Right cardiac atrium (tissue), 5 donors: ENCODE data around the gene CSNK2A1. TPM values are rescaled to one million over a fixed set of nuclear protein-coding genes. Genes with fewer than 3 reads are reported as not detected.

Experiments used
- ATAC-seq, 2 donors: fragments of 200-7000 bp; cut with Tn5 transposase; one replicate each; pipeline versions ENCODE4 v1.8.0 to v1.9.1; 2020; ENCODE audit warnings: moderate library complexity in 2 of 2, mild to moderate bottlenecking in 1 of 2
- DNase-seq, 3 donors: peaks; one replicate each; pipeline ENCODE4 v3.0.0-alpha.2; 2020
- H3K27ac ChIP-seq: one replicate; pipeline ENCODE4 v1.5.1; 2013; ENCODE audit warnings: mild to moderate bottlenecking, low read length, control low read depth, moderate library complexity
- H3K27me3 ChIP-seq: one replicate; pipeline ENCODE4 v1.6.1; 2013; ENCODE audit not compliant: control insufficient read depth, insufficient read depth
- H3K4me1 ChIP-seq: one replicate; pipeline ENCODE4 v1.6.1; 2013; ENCODE audit warnings: low read length; ENCODE audit not compliant: control insufficient read depth, insufficient read depth
- H3K4me3 ChIP-seq: one replicate; pipeline ENCODE4 v1.5.1; 2013; ENCODE audit warnings: low read length, control low read depth
- H3K9me3 ChIP-seq: one replicate; pipeline ENCODE4 v1.6.1; 2013; ENCODE audit warnings: low read length; ENCODE audit not compliant: control insufficient read depth
- WGBS: extraction: QIAGEN DNeasy Blood & Tissue Kit; methylation state at CpG from one replicate; pipeline ENCODE4 v1.1.7; 2013; 5-methylcytosine and 5-hydroxymethylcytosine counted together
- intact Hi-C, 4 donors: fragments of 100-400 bp; cut with DNase I; formaldehyde crosslinking; loops; one replicate each; pipeline versions ENCODE4 v1.11.0 to v1.14.0; 2022 to 2023
- polyA plus RNA-seq: library from polyadenylated mRNA; stranded (reverse); fragments of 200-250 nt; gene quantifications from one replicate; pipeline ENCODE4 v1.2.3, GENCODE V29; 2013
- total RNA-seq, 4 donors: library from RNA; stranded (reverse); fragmentation: NEBNext Ultra II Directional; extraction: Animal tissue kit (Norgen Biotek cat#: 25700); gene quantifications; one replicate each; pipeline ENCODE4 v1.2.1, GENCODE V29; 2021
- donor health status: healthy with polysubstance abuse.
- donor health status: DM: no; HTN: yes; CAD: no.
- donor health status: DM: no; HTN: no; CAD: no.
- donor health status: DM: no; HTN: yes; CAD: no; lungs with severe emphysema.
- donor health status: DM: yes; HTN: yes; CAD: no.

Gene CSNK2A1
- total and polyA plus RNA-seq, 5 donors, result 36.8 to 118 (median 108) TPM

GRCh38 chr20:563187-563586 is 19.6 kb upstream of the CSNK2A1 start:
- H3K4me3 ChIP-seq, result no peak overlapping the region
- peaks cover 5% of the 10 kb centered on the region for H3K4me1 ChIP-seq
- 79% methylated on average over 5 of the region's 5 CpGs for WGBS
- intact Hi-C loops, result loop anchor here in 3 of 4 donors (2.0 to 10.0 kb wide), 5 partner anchors 82 to 174 kb away; no protein-coding TSS in a partner anchor
- ATAC-seq (no peak), DNase-seq (no peak)
- H3K9me3 ChIP-seq, result no peaks in the 10 kb centered on the region
- no peak overlapping the region for H3K27ac ChIP-seq
- no peaks in the 10 kb centered on the region for H3K27me3 ChIP-seq

GRCh38 chr20:562232-562897 is 18.8 kb upstream of the CSNK2A1 start:
- Histone ChIP-seq H3K4me1 (no peaks in the 10 kb centered on the region), H3K9me3 (no peaks in the 10 kb centered on the region), H3K4me3 (no peak overlapping the region), H3K27me3 (no peaks in the 10 kb centered on the region), H3K27ac (no peak overlapping the region)
- intact Hi-C loops, result loop anchor here in 3 of 4 donors (2.0 to 10.0 kb wide), 5 partner anchors 82 to 175 kb away; no protein-coding TSS in a partner anchor
- WGBS, result 77% methylated on average over 5 of the region's 5 CpGs
- no peak for ATAC-seq
- DNase-seq, result no peak

GRCh38 chr20:561437-562231 is 18.0 kb upstream of the CSNK2A1 start:
- peak; percentile 77 to 85 for ATAC-seq
- no peak overlapping the region for H3K27ac ChIP-seq
- no peaks in the 10 kb centered on the region for H3K27me3 ChIP-seq

GRCh38 chr20:560680-561079 is 17.1 kb upstream of the CSNK2A1 start:
- no peaks in the 10 kb centered on the region for H3K4me1 ChIP-seq
- no peaks in the 10 kb centered on the region for H3K27me3 ChIP-seq
- intact Hi-C loops, result loop anchor here (2.0 to 10.0 kb wide), 7 partner anchors 84 to 178 kb away; no protein-coding TSS in a partner anchor
- DNase-seq (no peak), ATAC-seq (no peak)
- H3K27ac ChIP-seq, result no peak overlapping the region
- H3K9me3 ChIP-seq, result no peaks in the 10 kb centered on the region
- WGBS, result 47% methylated on average over 2 of the region's 2 CpGs
- no peak overlapping the region for H3K4me3 ChIP-seq

More at GRCh38 chr20:561437-562231, 18.0 kb upstream of the CSNK2A1 start:
- intact Hi-C loops, result loop anchor here (2.0 to 10.0 kb wide), 7 partner anchors 83 to 177 kb away; no protein-coding TSS in a partner anchor
- peak; percentile 42 to 72 (median 68) for DNase-seq
- 31% methylated on average over 12 of the region's 12 CpGs for WGBS
- H3K4me3 ChIP-seq, result no peak overlapping the region
- no peaks in the 10 kb centered on the region for H3K4me1 ChIP-seq
- no peaks in the 10 kb centered on the region for H3K9me3 ChIP-seq

- Histone ChIP-seq H3K27me3 (no peaks in the 10 kb centered on the region), H3K4me3 (no peak overlapping the region), H3K9me3 (no peaks in the 10 kb centered on the region), H3K4me1 (no peaks in the 10 kb centered on the region), H3K27ac (no peak overlapping the region)
- 67% methylated on average over 3 of the region's 3 CpGs for WGBS
- DNase-seq, result no peak
- intact Hi-C loops, result no loop called here
- no peak for ATAC-seq
Measured at GRCh38 chr20:558117-558516, 14.5 kb upstream of the CSNK2A1 start.

- no peak for DNase-seq
- intact Hi-C loops, result no loop called here
- no peaks in the 10 kb centered on the region for H3K4me1 ChIP-seq
- H3K4me3 ChIP-seq, result no peak overlapping the region
- no peak overlapping the region for H3K27ac ChIP-seq
- peaks cover 2% of the 10 kb centered on the region for H3K27me3 ChIP-seq
- no peak for ATAC-seq
- no peaks in the 10 kb centered on the region for H3K9me3 ChIP-seq
- WGBS, result 98% methylated on average over 2 of the region's 2 CpGs
Measured at GRCh38 chr20:556984-557383, 13.4 kb upstream of the CSNK2A1 start.

- Histone ChIP-seq H3K4me3 (no peak overlapping the region), H3K4me1 (no peaks in the 10 kb centered on the region), H3K27me3 (peaks cover 2% of the 10 kb centered on the region), H3K9me3 (no peaks in the 10 kb centered on the region), H3K27ac (no peak overlapping the region)
- ATAC-seq (peak; percentile 85 to 89), DNase-seq (peak in 1 of 3 donors; percentile 75)
- intact Hi-C loops, result no loop called here
- 24% methylated on average over 6 of the region's 6 CpGs for WGBS
Measured at GRCh38 chr20:555976-556385, 12.4 kb upstream of the CSNK2A1 start.

GRCh38 chr20:550611-551010 is 7.0 kb upstream of the CSNK2A1 start:
- no peak for ATAC-seq
- WGBS, result 59% methylated on average over 7 of the region's 7 CpGs
- no peak overlapping the region for H3K27ac ChIP-seq
- H3K9me3 ChIP-seq, result no peaks in the 10 kb centered on the region
- intact Hi-C loops, result no loop called here
- no peak overlapping the region for H3K4me3 ChIP-seq
- H3K27me3 ChIP-seq, result peaks cover 2% of the 10 kb centered on the region
- no peak for DNase-seq
- H3K4me1 ChIP-seq, result no peaks in the 10 kb centered on the region

GRCh38 chr20:549722-550496 is 6.3 kb upstream of the CSNK2A1 start:
- ATAC-seq, result no peak
- 91% methylated on average over 4 of the region's 4 CpGs for WGBS
- intact Hi-C loops, result no loop called here

GRCh38 chr20:548906-549305 is 5.3 kb upstream of the CSNK2A1 start:
- ATAC-seq (no peak), DNase-seq (no peak)
- 53% methylated on average over 1 of the region's 1 CpG for WGBS
- no peak overlapping the region for H3K27ac ChIP-seq
- peaks cover 2% of the 10 kb centered on the region for H3K27me3 ChIP-seq
- H3K4me3 ChIP-seq, result no peak overlapping the region
- H3K4me1 ChIP-seq, result no peaks in the 10 kb centered on the region
- intact Hi-C loops, result no loop called here
- H3K9me3 ChIP-seq, result no peaks in the 10 kb centered on the region

More at GRCh38 chr20:549722-550496, 6.3 kb upstream of the CSNK2A1 start:
- Histone ChIP-seq H3K4me1 (no peaks in the 10 kb centered on the region), H3K27ac (no peak overlapping the region), H3K4me3 (no peak overlapping the region), H3K27me3 (peaks cover 2% of the 10 kb centered on the region), H3K9me3 (no peaks in the 10 kb centered on the region)
- no peak for DNase-seq
